PC-9 (cell line): ENCODE data around the gene FOXA2.

ENCODE experiments used
- CTCF ChIP-seq: fragments of 200-600 bp; sonication (generic); conservative IDR thresholded peaks from 2 replicates; pipeline ENCODE4 v1.6.1; 2017; ENCODE audit warnings: mixed run types, antibody characterized with exemption, mild to moderate bottlenecking, moderate library complexity
- EZH2 ChIP-seq: fragments of 200-600 bp; sonication (generic); IDR thresholded peaks from 2 replicates; pipeline ENCODE4 v1.8.0; 2017; ENCODE audit warnings: antibody characterized with exemption, low read depth

- TF ChIP-seq CTCF (no peak), EZH2 (no peak)
Observed at GRCh38 chr20:22563062-22563965, 21.1 kb downstream of the FOXA2 start.
